IPS DF 4.7 (cell line): ENCODE results near the gene CLDN22.

Experiments used
- DNase-seq: peaks from one replicate; pipeline ENCODE4 v3.0.0-alpha.2; 2013; ENCODE audit warnings: low spot score; ENCODE audit errors: extremely low read depth

Gene CLDN22

DNA sequence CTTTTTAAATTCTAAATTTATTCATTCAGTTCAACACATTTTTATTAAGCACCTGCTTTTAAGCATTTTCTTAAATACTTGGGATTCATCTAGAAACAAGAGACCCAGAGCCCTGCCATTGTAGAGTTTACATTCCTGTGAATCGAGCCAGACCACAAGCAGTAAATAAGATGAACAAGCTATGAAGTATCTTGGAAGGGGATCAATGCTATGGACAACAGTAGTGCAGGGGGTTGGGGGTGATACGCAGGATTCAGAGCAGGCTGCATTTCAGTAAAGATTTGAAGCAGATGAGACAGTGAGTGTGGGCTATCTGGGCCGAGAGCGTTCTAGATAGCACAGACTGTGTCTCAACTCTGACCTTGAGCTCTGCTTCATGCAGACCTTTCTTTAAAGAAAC is 35.1 kb downstream of the CLDN22 start:
- no peak for DNase-seq

DNA sequence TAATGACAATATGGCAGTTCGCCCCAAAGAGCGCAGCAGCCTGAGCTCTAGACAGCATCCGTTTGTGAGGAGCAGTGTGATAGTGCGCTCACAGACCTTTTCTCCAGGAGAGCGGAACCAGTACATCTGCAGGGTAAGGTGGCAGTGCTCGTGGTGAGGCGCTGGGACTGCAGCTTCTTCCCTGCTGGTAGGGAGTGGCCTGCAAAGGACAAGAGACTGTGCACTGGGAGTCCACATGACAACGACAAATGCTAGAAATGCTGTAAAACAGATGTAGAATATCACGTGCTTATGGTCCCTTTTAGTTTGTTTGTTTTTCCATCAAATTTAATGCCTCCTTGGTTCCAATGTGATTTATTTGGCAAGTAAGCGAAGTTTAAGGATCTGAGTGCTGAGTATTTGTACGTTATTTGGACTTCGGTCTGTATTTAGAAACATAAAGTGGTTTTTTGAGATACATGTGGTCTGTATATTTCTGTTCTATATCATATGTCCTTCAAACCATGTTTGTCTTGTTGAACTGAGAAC is 35.8 kb downstream of the CLDN22 start:
- DNase-seq, result no peak

DNA sequence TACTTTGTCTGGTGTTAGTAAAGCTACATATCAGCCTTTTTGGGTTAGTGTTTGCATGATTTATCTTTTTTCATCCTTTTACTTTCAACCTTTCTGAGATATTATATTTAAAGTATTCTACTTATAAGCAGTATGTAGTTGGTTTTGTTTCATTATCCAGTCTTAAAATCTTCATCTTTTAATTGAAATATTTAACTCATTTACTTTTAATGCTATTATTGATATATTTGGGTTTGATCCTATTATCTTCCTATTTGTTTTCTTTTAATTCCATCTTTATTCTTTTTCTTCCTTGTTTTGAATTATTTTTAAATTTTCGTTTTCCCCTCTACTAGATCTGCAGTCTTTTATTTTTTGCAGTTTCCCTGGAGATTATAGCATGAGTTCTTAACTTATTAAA is 44.0 kb downstream of the CLDN22 start:
- no peak for DNase-seq

DNA sequence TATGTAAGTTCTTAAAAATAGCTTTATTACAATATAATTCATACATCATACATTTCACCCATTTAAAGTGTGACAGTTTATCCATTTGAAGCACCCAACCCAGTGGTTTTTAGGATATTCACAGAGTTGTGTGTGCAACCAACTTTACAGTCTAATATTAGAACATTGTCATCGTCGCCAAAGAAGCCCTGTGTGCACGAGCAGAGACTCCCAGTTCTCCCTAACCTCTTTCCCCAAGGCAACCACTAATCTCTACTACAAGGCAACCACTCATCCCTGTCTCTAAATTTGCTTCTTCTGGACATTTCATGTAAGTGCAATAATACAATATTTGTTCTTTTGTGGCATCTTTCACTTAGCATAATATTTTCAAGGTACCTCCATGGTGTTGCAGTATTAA is 47.7 kb downstream of the CLDN22 start:
- DNase-seq, result no peak

DNA sequence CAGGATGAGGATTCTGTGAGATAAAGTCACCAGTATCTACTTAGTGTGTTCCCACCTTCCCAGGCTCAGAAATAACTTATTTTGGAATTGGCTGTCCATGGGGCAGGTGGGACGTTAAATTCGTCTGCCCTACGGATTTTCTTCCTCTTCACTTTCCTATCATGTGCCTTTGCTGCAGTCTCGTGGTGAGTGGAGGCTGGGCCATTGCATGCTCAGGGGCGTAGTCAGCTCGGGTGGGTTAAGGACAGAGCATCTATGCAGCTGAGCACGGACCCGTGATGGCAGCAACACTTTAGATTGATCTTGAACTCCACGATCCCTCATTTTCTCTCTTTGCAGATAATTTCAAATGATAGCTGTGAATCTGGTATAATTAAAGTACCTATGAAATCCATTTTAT is 51.5 kb downstream of the CLDN22 start:
- DNase-seq, result no peak
